GM20000 (cell line): Measurements from ENCODE around the gene IGSF21.

Experiments
- DNase-seq: peaks from one replicate; pipeline ENCODE4 v3.0.0; 2012; ENCODE audit warnings: low spot score
- TF ChIP-seq, protein P1 (sequence below): IDR thresholded peaks from 2 replicates; pipeline ENCODE4 v1.5.1; 2012; ENCODE audit warnings: mild to moderate bottlenecking, control low read depth; ENCODE audit errors: extremely low read depth, missing control alignments

IGSF21 gene

DNA sequence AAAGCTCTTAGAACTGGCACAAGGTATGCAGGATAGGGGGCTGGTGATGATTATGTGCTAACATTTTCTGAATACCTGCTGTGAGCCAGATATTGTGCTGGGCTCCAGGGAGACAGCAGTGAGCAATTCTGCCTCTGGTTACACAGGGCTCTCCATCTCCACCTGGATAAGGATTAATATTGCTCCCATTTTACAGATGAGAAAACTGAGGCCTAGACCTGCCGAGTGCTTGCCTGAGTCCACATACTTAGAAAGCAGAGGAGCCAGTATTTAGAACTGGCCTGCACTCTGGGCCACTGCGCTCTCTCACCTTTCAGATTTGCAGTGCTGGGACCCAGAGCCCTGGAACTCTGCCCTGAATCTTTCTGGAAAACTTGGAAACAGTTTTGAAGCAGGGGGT, 205.9 kb downstream of the IGSF21 start:
- DNase-seq, result no peak
- TF ChIP-seq, protein P1, sequence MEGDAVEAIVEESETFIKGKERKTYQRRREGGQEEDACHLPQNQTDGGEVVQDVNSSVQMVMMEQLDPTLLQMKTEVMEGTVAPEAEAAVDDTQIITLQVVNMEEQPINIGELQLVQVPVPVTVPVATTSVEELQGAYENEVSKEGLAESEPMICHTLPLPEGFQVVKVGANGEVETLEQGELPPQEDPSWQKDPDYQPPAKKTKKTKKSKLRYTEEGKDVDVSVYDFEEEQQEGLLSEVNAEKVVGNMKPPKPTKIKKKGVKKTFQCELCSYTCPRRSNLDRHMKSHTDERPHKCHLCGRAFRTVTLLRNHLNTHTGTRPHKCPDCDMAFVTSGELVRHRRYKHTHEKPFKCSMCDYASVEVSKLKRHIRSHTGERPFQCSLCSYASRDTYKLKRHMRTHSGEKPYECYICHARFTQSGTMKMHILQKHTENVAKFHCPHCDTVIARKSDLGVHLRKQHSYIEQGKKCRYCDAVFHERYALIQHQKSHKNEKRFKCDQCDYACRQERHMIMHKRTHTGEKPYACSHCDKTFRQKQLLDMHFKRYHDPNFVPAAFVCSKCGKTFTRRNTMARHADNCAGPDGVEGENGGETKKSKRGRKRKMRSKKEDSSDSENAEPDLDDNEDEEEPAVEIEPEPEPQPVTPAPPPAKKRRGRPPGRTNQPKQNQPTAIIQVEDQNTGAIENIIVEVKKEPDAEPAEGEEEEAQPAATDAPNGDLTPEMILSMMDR, result no peak

DNA sequence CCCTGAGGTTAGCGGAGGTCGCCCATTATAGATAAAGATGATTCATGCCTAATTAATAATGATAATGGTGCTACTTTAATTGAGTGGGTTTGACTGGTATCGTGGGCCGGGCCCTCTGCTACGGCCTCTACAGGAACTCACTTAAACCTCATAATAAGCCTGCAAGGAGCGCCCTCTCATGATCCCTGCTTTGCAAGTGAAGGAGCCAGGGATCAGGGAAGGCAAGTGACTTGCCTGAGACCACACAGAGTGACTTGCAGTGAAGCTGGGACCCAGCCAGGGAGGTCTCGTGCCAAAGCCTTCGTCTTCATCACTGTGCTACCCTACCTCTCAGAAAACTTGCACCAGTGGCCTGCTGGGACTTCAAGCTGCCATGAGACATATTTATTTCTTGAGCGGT, 206.8 kb downstream of the IGSF21 start:
- TF ChIP-seq, protein P1, result no peak
- DNase-seq, result no peak

DNA sequence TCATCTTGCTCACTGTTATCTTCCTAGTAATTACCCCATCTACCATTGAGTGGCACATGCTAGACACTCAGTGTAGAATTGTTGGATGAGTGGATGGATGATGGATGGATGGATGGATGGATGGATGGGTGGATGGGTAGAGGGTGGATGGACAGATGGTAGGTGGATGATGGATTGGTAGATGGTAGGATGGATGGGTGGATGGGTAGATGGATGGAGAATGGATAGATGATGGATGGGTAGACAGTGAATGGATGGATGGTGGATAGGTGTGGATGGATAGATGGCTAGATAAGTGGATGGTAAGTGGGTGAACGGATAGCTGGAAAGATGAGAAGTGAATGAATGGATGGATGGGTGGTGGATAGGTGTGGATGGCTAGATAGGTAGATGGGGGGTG, 207.9 kb downstream of the IGSF21 start:
- TF ChIP-seq, protein P1, result no peak
- DNase-seq, result no peak

DNA sequence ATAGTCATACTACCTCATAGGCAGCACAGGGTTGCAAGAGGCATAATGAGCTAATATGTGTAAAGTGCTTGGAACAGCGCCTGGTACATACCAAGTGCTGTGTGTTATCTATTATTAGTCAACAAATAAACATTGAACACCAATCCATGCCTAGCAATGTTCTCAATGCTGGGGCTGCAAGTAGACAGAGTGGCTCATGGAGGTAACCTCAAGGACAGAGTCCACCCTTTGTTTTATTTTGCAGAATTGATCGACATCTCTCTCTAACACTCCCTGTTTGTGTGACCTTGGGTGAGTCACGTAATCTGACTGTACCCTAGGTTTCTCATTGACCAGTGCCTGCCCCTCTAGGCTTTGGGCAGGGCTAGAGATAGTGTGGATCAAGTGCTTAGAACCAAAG, 209.2 kb downstream of the IGSF21 start:
- no peak for DNase-seq
- TF ChIP-seq, protein P1, result no peak

DNA sequence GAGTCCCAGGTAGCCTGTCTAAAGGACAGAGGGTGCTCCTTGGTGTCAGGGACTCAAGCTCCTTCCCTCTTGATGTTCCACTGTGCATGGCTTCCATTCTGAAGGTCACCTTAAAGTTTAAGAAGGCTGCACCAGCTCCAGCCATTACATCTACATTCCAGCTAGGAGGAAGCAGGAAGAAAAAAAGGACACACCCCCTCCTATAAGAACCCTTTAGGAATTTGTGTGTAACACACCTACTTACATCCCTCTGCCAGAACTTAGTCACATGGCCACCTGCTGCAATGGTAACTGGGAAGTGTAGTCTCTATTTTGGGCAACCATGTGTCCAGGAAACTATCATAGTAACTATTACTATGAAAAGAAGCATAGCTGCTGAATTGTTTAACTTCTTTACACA, 211.5 kb downstream of the IGSF21 start:
- DNase-seq, result no peak
- TF ChIP-seq, protein P1, result no peak

DNA sequence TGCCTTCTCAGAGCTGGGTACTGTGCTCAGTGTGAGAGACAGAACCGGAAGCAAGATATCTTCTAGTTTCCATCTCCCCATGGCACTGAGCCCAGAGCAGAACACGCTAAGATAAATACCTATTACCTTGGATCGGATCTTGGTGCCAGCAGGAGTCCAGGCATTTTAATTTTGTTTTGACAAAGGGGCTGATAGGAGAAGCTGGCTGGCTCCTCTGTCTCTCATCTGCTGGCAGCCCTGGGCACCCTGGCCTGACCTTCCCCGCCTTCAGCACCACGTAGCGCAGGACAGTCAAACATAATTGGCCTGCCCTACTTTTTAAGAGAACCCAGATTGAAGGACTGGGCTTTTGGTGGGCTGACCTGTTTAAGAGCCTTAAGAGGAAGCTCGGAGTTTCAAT, 212.5 kb downstream of the IGSF21 start:
- no peak for DNase-seq
- TF ChIP-seq, protein P1, result no peak

DNA sequence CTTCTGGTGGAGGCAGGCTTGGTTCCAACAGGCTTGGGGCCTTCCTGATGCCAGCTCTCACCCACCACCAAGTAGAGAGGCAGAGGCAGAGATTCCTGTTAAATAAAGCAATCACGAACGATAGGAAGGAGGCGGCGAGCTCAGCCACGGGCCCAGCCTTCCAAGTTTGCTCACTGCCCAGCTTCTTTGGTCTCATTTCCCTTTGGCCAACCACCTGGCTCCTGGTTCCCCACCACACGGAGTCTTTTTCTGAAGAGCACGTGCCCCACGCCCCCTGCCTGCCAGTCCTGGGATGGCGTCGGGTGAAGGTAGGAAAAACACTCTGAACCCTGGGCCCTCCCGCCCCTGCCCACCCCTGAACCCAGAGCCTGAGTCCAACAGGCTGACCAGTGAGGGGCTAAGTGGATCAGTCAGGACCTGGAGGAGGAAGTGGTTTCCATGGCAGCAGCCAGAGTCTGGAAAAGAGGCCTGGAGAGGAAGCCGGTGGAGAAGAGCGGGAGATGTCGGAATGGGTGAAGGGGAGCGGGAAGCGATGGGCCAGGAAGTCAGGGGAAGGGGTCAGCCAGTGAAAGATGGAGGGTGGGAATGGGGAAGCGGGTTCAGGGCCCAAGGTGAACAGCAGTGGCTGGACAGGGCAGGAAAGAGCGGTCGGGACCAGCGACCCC, 214.9 kb downstream of the IGSF21 start:
- TF ChIP-seq, protein P1, result no peak
- DNase-seq, result no peak
